Glutamatergic neuron (in vitro differentiated cells): Measurements from ENCODE around the gene EMSY. TPM values are rescaled to one million over a fixed set of nuclear protein-coding genes. Genes with fewer than 3 reads are reported as not detected.
A peak's percentile ranks its signal among the peaks of the same experiment; 100 is the strongest.

ENCODE experiments used
- DNase-seq: peaks from one replicate; pipeline ENCODE4 v3.0.0; 2022
- H3K27ac Mint-ChIP-seq: one replicate; pipeline ENCODE4 v1.8.0; 2020; ENCODE audit warnings: mild to moderate bottlenecking, mixed read lengths, inconsistent platforms; ENCODE audit not compliant: unreplicated experiment
- H3K27me3 Mint-ChIP-seq: one replicate; pipeline ENCODE4 v1.8.0; 2020; ENCODE audit warnings: mild to moderate bottlenecking, moderate library complexity, mixed read lengths, inconsistent platforms; ENCODE audit not compliant: unreplicated experiment
- H3K36me3 Mint-ChIP-seq: one replicate; pipeline ENCODE4 v1.8.0; 2020; ENCODE audit warnings: mild to moderate bottlenecking, mixed read lengths, inconsistent platforms; ENCODE audit not compliant: unreplicated experiment
- H3K4me1 Mint-ChIP-seq: one replicate; pipeline ENCODE4 v1.8.0; 2020; ENCODE audit warnings: mild to moderate bottlenecking, low read depth, mixed read lengths, inconsistent platforms; ENCODE audit not compliant: unreplicated experiment
- H3K4me3 Mint-ChIP-seq: one replicate; pipeline ENCODE4 v1.8.0; 2020; ENCODE audit warnings: mild to moderate bottlenecking, mixed read lengths, inconsistent platforms; ENCODE audit not compliant: unreplicated experiment
- H3K9me3 Mint-ChIP-seq: one replicate; pipeline ENCODE4 v1.8.0; 2020; ENCODE audit warnings: mild to moderate bottlenecking, moderate library complexity, mixed read lengths, inconsistent platforms; ENCODE audit not compliant: unreplicated experiment
- total RNA-seq: library from RNA; stranded (reverse); fragmentation: NEBNext Ultra II Directional; extraction: Animal tissue kit (Norgen Biotek cat#: 25700); gene quantifications from one replicate; pipeline ENCODE4 v1.2.1, GENCODE V29; 2021; ENCODE audit not compliant: unreplicated experiment
- TF ChIP-seq, protein P1 (sequence below): fragments of 200-600 bp; sonication (generic); IDR thresholded peaks from one replicate; pipeline ENCODE4 v1.5.0; 2021; ENCODE audit not compliant: partially characterized antibody, unreplicated experiment

Gene EMSY
- total RNA-seq, 1 donor from 2014 or later = 31.4 TPM

DNA sequence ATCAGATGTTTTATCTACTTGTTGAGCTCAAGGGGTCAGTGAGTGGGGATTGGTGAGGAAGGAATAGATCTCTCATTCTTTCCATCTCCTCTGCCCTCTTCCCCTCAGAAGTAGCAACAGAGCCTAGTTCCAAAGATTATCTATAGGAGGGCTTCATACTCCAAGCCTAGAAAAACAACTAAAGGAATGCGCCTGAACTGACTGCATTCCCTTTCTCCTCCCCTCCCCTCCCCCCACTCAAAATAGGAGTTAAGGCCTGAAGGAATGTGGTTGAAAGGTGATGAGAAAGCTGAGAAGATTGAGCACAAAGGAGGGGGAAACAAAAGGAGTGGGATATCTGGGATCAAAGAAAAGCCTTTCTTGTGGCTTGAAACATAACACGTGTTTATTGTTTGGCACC, 10.5 kb downstream of the EMSY start:
- TF ChIP-seq, protein P1, sequence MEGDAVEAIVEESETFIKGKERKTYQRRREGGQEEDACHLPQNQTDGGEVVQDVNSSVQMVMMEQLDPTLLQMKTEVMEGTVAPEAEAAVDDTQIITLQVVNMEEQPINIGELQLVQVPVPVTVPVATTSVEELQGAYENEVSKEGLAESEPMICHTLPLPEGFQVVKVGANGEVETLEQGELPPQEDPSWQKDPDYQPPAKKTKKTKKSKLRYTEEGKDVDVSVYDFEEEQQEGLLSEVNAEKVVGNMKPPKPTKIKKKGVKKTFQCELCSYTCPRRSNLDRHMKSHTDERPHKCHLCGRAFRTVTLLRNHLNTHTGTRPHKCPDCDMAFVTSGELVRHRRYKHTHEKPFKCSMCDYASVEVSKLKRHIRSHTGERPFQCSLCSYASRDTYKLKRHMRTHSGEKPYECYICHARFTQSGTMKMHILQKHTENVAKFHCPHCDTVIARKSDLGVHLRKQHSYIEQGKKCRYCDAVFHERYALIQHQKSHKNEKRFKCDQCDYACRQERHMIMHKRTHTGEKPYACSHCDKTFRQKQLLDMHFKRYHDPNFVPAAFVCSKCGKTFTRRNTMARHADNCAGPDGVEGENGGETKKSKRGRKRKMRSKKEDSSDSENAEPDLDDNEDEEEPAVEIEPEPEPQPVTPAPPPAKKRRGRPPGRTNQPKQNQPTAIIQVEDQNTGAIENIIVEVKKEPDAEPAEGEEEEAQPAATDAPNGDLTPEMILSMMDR = no peak
- Mint-ChIP-seq H3K9me3 (no peaks in the 10 kb centered on the region), H3K27ac (no peak overlapping the region), H3K4me3 (no peak overlapping the region), H3K36me3 (no peaks in the 10 kb centered on the region), H3K27me3 (no peaks in the 10 kb centered on the region), H3K4me1 (no peaks in the 10 kb centered on the region)
- DNase-seq = no peak

DNA sequence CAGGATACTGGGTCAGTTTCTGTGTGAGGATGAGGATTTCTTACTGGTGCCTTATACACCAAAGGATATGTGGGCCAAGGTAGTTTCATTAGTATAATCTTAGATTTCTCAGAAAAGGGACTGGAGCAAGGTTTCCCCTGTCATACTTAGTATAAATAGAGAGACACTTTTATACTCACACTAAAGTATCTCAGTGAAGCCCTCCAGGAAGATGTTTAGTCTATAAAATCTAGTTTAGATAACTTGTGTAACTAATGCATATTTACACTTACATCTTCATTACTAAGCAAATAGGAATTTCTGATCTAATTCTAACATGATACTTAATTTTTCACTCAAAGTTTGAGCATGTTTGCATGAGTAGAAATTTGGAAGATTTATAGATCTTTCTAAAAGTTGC, 11.1 kb downstream of the EMSY start:
- Mint-ChIP-seq H3K4me3 (no peak overlapping the region), H3K9me3 (no peaks in the 10 kb centered on the region), H3K27me3 (no peaks in the 10 kb centered on the region), H3K36me3 (no peaks in the 10 kb centered on the region), H3K4me1 (no peaks in the 10 kb centered on the region), H3K27ac (no peak overlapping the region)
- TF ChIP-seq, protein P1 = no peak
- no peak for DNase-seq

DNA sequence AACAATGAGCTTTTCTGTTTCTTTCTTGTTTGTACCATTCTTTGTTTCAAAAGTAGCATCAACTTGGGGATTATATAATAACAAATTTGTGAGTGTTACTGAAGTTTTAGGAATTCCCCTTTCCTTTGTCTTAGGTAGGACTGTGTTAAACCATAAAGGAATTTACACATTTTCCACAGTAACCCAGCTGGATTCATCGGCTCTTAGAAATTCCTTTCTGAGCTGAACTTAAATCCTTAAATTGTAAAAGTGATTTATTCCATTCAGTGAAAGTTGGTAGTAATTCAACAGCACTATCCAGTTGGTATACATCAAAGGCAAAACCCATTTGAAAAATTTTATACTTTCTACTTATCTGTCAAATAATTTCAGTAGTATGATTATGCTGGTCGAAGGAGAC, 11.8 kb downstream of the EMSY start:
- no peak overlapping the region for H3K27ac Mint-ChIP-seq
- H3K36me3 Mint-ChIP-seq = no peaks in the 10 kb centered on the region
- no peaks in the 10 kb centered on the region for H3K27me3 Mint-ChIP-seq
- no peaks in the 10 kb centered on the region for H3K9me3 Mint-ChIP-seq
- H3K4me3 Mint-ChIP-seq = no peak overlapping the region
- TF ChIP-seq, protein P1 = no peak
- H3K4me1 Mint-ChIP-seq = no peaks in the 10 kb centered on the region
- DNase-seq = no peak

DNA sequence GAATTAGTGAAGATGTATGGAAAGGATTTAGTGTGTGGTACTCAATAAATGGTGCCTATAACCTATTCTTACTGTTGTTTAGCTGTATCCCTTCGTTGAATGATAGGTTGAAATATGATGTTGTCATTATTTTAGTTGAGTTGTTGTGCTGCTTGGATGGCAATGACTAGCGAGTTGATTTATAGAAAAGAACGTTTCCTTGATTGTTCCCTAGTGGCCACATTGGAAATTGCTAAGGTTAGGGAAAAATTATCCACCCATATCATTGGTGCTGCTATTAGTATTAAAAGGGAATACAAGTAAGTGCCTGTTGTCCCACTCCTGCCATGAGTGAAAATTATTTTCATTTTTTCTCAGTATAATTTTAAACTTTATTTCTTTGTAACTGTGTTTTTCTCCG, 14.5 kb downstream of the EMSY start:
- H3K36me3 Mint-ChIP-seq = peaks cover 5% of the 10 kb centered on the region
- no peak for DNase-seq
- TF ChIP-seq, protein P1 = peak; percentile 79
- H3K27me3 Mint-ChIP-seq = no peaks in the 10 kb centered on the region
- no peaks in the 10 kb centered on the region for H3K9me3 Mint-ChIP-seq
- no peak overlapping the region for H3K27ac Mint-ChIP-seq
- no peaks in the 10 kb centered on the region for H3K4me1 Mint-ChIP-seq
- H3K4me3 Mint-ChIP-seq = no peak overlapping the region

DNA sequence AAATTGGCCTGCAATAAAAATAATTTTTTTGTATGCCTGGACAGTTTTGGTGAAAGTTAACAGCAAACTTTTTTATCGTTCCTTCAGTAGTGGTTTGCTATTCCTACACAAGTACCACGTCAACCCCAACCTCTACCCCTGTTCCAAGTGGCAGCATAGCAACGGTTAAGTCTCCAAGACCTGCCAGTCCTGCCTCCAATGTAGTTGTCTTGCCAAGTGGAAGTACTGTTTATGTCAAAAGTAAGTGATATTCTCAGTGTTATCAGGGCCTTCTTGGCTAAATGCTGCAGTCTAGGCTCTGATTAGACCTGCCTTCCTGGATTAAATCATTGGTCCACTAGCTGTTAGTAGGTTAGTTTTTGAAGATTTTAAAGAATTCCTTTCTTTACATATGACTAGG, 15.0 kb downstream of the EMSY start:
- Mint-ChIP-seq H3K27me3 (no peaks in the 10 kb centered on the region), H3K4me1 (no peaks in the 10 kb centered on the region), H3K4me3 (no peak overlapping the region), H3K36me3 (peaks cover 5% of the 10 kb centered on the region), H3K27ac (no peak overlapping the region), H3K9me3 (no peaks in the 10 kb centered on the region)
- TF ChIP-seq, protein P1 = no peak
- no peak for DNase-seq
